WTC11 (cell line): ENCODE measurements around the gene ALCAM.

Source experiments
- ATF2 ChIP-seq: sonication (generic); formaldehyde crosslinking; IDR thresholded peaks from 2 replicates; pipeline ENCODE4 v1.8.1; 2022; ENCODE audit warnings: low read depth, missing genetic modification reagents, borderline replicate concordance
- CTCF ChIP-seq: fragments of 200-600 bp; IDR thresholded peaks from 2 replicates; pipeline ENCODE4 v1.8.0; 2022; ENCODE audit warnings: antibody characterized with exemption
- EMX1 ChIP-seq: fragments of 250-450 bp; sonication (Bioruptor Pico); IDR thresholded peaks from 2 replicates; pipeline ENCODE4 v1.8.0; 2021; ENCODE audit warnings: mild to moderate bottlenecking
- ETV6 ChIP-seq: sonication (generic); formaldehyde crosslinking; IDR thresholded peaks from 2 replicates; pipeline ENCODE4 v1.8.1; 2022; ENCODE audit warnings: mild to moderate bottlenecking, missing genetic modification reagents
- IRF1 ChIP-seq: sonication (generic); formaldehyde crosslinking; IDR thresholded peaks from 2 replicates; pipeline ENCODE4 v1.8.0; 2023; ENCODE audit warnings: missing genetic modification reagents
- KAT7 ChIP-seq: sonication (generic); formaldehyde crosslinking; IDR thresholded peaks from 2 replicates; pipeline ENCODE4 v1.8.1; 2023; ENCODE audit warnings: missing genetic modification reagents, mild to moderate bottlenecking, borderline replicate concordance
- MYBL2 ChIP-seq: sonication (generic); formaldehyde crosslinking; IDR thresholded peaks from 2 replicates; pipeline ENCODE4 v1.8.1; 2023; ENCODE audit warnings: mild to moderate bottlenecking, moderate library complexity, missing genetic modification reagents
- NR2C2 ChIP-seq: sonication (generic); formaldehyde crosslinking; IDR thresholded peaks from 2 replicates; pipeline ENCODE4 v1.8.0; 2022; ENCODE audit warnings: mild to moderate bottlenecking, missing genetic modification reagents
- TCF7 ChIP-seq: sonication (generic); formaldehyde crosslinking; IDR thresholded peaks from 2 replicates; pipeline ENCODE4 v1.8.0; 2022; ENCODE audit warnings: mild to moderate bottlenecking, low read depth, missing genetic modification reagents, moderate library complexity

- TF ChIP-seq CTCF = no peak
- TF ChIP-seq MYBL2 (CRISPR knock-in tag) = no peak
- no peak for TF ChIP-seq NR2C2 (CRISPR knock-in tag)
- no peak for TF ChIP-seq KAT7 (CRISPR knock-in tag)
- TF ChIP-seq IRF1 (CRISPR knock-in tag) = no peak
- no peak for TF ChIP-seq TCF7 (CRISPR knock-in tag)
- no peak for TF ChIP-seq ETV6
- no peak for TF ChIP-seq ATF2
- TF ChIP-seq EMX1 (CRISPR knock-in tag) = no peak
Measured at GRCh38 chr3:105542282-105543019, 175.7 kb downstream of the ALCAM start.
